ENCODE measurements around the gene PRKACG.
A peak's percentile ranks its signal among the peaks of the same experiment; 100 is the strongest.
"Not testable (repeated sequence)": the region's sequence is repeated elsewhere in the genome, so short reads cannot be mapped to it uniquely, and the experiment has no call there.

The PRKACG gene

DNA sequence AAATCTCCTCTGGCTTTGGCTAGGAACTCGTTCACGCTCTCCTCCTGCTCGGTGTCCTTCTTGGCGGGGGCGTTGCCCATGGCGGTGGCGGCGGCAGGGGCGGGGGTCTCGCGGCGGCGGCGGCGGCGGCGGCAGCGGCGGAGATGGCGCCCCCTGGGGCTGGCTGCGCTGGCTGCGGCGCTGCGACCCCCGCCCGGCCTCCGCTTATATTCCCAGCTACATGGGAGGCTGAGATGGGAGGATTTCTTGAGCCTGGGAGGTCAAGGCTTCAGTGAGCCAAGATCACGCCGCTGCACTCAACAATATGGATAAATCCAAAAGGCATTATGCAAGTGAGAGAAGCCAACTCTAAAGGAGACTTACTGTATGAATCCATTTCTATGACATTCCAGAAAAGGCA lies at the start of gene PRKACG:
PRKACG (minus strand) TSS at position 101 of the 400 bp plus-strand sequence; CDS start at position 80, 21 bp downstream.
- DNase-seq, result no peak

- no peak for DNase-seq
Observed at GRCh38 chr9:69062195-69062594, 48.3 kb upstream of the PRKACG start.

- DNase-seq, result no peak
Observed at GRCh38 chr9:69060766-69061165, 46.9 kb upstream of the PRKACG start.

GRCh38 chr9:69058101-69058500 lies 44.2 kb upstream of the PRKACG start:
- DNase-seq, result no peak

- no peak for DNase-seq
Observed at GRCh38 chr9:69056191-69056815, 42.4 kb upstream of the PRKACG start.

DNA sequence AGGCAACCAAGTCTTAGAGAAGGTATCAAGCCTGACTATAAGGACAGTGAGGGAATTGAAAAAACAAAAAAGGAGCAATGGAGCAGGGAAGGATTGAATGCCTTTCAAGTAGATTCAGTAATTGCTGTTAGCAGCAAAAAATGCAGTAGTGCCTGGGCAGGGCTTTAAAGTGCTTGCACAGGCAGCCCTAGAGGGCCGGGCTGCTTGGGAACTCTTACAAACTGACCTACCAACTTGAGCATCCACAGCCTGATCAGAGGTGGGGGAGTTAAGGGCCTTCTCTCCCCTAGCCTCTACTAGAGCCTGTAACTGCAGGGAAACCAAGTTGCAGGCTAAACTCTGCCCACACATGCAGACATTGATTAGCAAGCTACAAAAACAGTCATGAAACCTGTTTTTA lies 41.1 kb upstream of the PRKACG start:
- no peak for DNase-seq

- not testable (repeated sequence) for DNase-seq
Observed at GRCh38 chr9:69050936-69051335, 37.0 kb upstream of the PRKACG start.

GRCh38 chr9:69049094-69049493 lies 35.2 kb upstream of the PRKACG start:
- no peak for DNase-seq

GRCh38 chr9:69047371-69047770 lies 33.5 kb upstream of the PRKACG start:
- no peak for DNase-seq

DNA sequence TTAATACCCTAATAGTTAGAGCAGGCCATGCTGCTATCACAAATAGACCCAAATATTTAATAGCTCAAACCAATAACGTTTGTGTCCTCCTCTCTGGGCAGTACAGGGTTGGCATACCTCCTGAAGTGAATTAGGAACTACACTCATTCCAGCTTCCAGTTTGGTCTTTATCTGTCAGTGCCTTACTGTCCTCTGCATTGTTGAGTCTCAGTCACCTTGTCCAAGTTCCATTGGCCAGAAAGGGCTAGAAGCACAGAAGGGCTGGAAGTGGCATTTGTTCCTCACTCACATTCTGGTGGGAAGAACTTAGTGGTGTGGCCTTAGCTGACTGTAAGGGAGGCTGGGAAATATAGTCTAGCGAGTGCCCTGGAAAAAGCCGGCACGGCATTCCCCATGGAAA lies 32.8 kb upstream of the PRKACG start:
- no peak for DNase-seq

GRCh38 chr9:69045821-69046220 lies 31.9 kb upstream of the PRKACG start:
- DNase-seq, result no peak

DNA sequence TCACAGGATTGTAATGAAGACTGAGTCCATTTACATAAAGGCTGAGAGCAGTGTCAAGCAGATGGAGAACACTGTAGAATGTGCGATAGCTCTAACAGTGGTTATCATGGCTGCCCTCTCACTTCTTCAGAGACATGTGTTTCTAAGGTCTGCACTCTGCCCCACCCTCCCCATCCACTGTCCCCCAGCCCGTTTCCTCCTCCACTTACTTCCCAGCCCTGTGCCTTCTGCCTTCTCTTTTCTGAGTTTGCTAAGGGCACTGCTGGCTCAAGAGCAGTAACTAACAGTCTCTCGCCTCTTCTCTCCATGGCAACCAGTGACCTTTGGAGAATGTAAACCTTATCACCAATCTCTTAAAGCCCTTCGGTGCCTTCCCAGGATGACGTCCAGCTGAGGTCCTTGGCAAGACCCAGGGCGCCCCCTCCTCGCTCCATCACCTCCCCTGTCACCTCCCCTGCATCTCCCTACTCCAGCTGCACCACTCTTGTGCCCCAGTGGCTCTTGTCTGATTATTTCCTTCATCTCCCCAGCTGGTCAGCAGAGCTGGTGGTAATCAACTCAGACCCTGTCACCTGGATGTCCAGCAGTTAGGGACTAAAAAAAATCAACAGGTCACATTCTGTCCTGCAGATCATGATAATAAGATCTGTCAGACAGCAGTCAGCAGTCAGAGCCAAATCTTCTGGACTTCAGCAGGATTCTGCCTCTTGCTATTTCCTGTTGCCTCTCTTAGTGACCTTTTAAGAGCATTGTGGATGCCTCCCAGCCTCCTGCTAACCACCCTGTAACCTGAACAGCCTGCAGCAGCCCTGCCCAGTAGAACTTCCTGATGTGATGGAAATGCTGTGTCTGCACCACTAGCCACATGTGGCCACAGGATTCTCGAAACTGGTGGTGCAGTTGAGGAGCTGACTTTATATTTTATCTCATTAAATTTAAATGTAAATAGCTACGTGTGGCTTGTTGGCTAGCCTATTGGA lies 30.6 kb upstream of the PRKACG start:
- DNase-seq, result no peak

DNA sequence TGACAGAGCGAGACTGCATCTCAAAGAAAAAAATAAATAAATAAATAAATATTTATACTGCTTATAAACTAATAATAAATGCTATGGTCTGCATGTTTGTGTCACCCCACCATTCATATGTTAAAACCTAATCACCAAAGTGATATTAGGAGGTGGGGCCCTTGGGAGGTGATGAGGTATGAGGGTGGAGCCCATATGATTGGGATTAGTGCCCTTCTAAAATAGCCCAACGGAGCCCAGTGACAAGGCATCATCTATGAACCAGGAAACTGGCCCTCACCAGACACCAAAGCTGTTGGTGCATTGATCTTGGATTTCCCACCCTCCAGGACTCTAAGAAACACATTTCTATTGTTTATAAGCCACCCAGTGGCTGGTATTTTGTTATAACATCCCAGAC lies 26.7 kb upstream of the PRKACG start:
- no peak for DNase-seq

- no peak for DNase-seq
Observed at GRCh38 chr9:69036799-69037198, 22.9 kb upstream of the PRKACG start.

DNA sequence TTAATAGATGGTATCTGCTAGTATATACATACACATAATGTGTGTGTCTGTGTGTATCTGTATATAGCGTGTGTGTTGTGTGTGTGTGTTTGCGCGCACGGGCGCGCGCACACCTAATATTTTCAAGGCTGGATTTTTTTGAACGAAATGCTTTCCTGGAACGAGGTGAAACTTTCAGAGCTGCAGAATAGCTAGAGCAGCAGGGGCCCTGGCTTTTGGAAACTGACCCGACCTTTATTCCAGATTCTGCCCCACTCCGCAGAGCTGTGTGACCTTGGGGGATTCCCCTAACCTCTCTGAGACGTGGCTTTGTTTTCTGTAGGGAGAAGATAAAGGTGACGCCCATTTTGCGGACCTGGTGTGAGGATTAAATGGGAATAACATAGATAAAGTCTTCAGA lies 22.4 kb upstream of the PRKACG start:
- peak; percentile 50 for DNase-seq

DNA sequence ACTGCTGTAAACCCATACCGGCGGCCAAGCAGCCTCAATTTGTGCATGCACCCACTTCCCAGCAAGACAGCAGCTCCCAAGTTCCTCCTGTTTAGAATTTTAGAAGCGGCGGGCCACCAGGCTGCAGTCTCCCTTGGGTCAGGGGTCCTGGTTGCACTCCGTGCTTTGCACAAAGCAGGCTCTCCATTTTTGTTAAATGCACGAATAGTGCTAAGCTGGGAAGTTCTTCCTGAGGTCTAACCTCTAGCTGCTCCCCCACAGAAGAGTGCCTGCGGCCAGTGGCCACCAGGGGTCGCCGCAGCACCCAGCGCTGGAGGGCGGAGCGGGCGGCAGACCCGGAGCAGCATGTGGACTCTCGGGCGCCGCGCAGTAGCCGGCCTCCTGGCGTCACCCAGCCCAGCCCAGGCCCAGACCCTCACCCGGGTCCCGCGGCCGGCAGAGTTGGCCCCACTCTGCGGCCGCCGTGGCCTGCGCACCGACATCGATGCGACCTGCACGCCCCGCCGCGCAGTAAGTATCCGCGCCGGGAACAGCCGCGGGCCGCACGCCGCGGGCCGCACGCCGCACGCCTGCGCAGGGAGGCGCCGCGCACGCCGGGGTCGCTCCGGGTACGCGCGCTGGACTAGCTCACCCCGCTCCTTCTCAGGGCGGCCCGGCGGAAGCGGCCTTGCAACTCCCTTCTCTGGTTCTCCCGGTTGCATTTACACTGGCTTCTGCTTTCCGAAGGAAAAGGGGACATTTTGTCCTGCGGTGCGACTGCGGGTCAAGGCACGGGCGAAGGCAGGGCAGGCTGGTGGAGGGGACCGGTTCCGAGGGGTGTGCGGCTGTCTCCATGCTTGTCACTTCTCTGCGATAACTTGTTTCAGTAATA lies 21.8 kb upstream of the PRKACG start, which contains the start of gene FXN:
FXN (plus strand) TSS at position 315 of the 871 bp plus-strand sequence; CDS start at position 346, 31 bp downstream.
- peak; percentile 89 for DNase-seq

GRCh38 chr9:69034071-69034470 lies 20.2 kb upstream of the PRKACG start:
- DNase-seq, result no peak

- DNase-seq, result no peak
Observed at GRCh38 chr9:69030851-69031645, 17.1 kb upstream of the PRKACG start.

DNA sequence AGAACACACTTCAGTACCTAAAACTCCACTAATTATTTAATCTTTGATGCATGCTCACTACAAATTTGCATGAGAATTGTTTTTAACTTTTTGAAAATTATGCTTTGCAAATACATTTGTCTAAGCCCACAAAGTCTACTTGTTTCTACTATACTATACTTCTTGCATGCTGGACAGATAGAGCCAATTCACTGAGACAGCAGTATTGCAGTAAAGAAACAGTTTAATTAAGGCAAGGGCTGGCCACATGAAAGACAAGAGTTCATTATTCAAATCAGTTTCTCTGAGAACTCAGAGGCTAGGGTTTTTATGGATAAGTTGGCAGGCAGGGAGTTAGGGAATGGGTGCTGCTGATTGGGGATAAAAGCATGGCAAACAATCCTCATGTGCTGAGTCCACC lies 15.6 kb upstream of the PRKACG start:
- DNase-seq, result no peak

DNA sequence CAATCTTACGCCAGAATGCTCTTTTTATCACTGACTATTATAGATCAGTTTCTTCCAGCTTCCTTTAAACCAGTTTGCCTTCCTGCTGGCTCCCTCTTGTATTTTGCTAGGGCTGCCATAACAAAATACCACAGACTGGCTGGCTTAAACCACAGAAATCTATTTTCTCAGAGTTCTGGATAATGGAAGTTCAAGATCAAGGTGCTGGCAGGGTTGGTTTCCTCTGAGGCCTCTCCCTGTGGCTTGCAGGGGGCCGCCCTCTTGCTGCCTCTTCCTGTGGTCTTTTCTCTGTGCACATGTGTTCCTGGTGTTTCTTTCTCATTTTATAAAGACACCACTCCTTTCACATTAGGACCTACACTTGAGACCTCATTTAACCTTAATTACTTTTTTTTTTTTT lies 14.8 kb upstream of the PRKACG start:
- DNase-seq, result no peak

- peak; percentile 45 for DNase-seq
Observed at GRCh38 chr9:69027355-69028097, 13.6 kb upstream of the PRKACG start.
